HG03432 (cell line): ENCODE measurements around the gene STX7.

Experiments used
- ATAC-seq: cut with Tn5 transposase; IDR thresholded peaks from one replicate; pipeline ENCODE4 v1.9.1; 2021; ENCODE audit warnings: mild to moderate bottlenecking, moderate library complexity; ENCODE audit not compliant: unreplicated experiment

The STX7 gene

GRCh38 chr6:132414322-132414721, 98.6 kb downstream of the STX7 start:
- ATAC-seq = no peak

- no peak for ATAC-seq
Observed at GRCh38 chr6:132413499-132413802, 99.5 kb downstream of the STX7 start.

GRCh38 chr6:132412656-132413498, 100.0 kb downstream of the STX7 start:
- no peak for ATAC-seq

- ATAC-seq = no peak
Observed at GRCh38 chr6:132411296-132411695, 101.6 kb downstream of the STX7 start.

GRCh38 chr6:132410830-132411229, 102.1 kb downstream of the STX7 start:
- ATAC-seq = no peak

GRCh38 chr6:132405143-132405915, 107.6 kb downstream of the STX7 start:
- ATAC-seq = peak; percentile 70

GRCh38 chr6:132404736-132405135, 108.2 kb downstream of the STX7 start:
- peak; percentile 3 for ATAC-seq

- ATAC-seq = no peak
Observed at GRCh38 chr6:132404330-132404729, 108.6 kb downstream of the STX7 start.

GRCh38 chr6:132401618-132402285, 111.2 kb downstream of the STX7 start:
- ATAC-seq = no peak

GRCh38 chr6:132400883-132401617, 111.9 kb downstream of the STX7 start, which contains the start of gene MOXD1:
MOXD1 (minus strand) TSS chr6:132401475; CDS start chr6:132401426, 49 bp downstream.
- ATAC-seq = peak; percentile 67

GRCh38 chr6:132400555-132400882, 112.4 kb downstream of the STX7 start:
- ATAC-seq = no peak

- ATAC-seq = no peak
Observed at GRCh38 chr6:132399376-132400074, 113.4 kb downstream of the STX7 start.
